Endometrial microvascular endothelial cells (primary cell): ENCODE data around the gene CTBP1. TPM values are rescaled to one million over a fixed set of nuclear protein-coding genes. Genes with fewer than 3 reads are reported as not detected.

Source experiments
- in situ Hi-C: cut with HindIII; loops from 2 replicates; pipeline ENCODE4 v1.10.0; 2017; ENCODE audit warnings: low sequenced_read_pairs, low pct_unique_long_range_greater_than_20kb; ENCODE audit errors: inconsistent ontology term
- total RNA-seq: library from RNA; depleted of rRNA; stranded (reverse); fragments of >200 nt; gene quantifications from one replicate; pipeline ENCODE4 v1.2.3, GENCODE V29; 2015; ENCODE audit errors: inconsistent ontology term

CTBP1 gene
- total RNA-seq, 1 donor from 2014 or later, result 237 TPM

- in situ Hi-C loops, result loop anchor here (25.0 kb wide), 1 partner anchor 386 kb away; no protein-coding TSS in a partner anchor
These were observed 75.8 kb downstream of the CTBP1 start for GRCh38 chr4:1172971-1173757.

GRCh38 chr4:1172228-1172851 is 76.6 kb downstream of the CTBP1 start, which contains the start of gene SPON2:
Gene SPON2, minus strand, starts transcription at chr4:1172583.
- in situ Hi-C loops, result loop anchor here (25.0 kb wide), 1 partner anchor 385 kb away; no protein-coding TSS in a partner anchor

- in situ Hi-C loops, result loop anchor here (25.0 kb wide), 1 partner anchor 384 kb away; no protein-coding TSS in a partner anchor
These were observed 77.4 kb downstream of the CTBP1 start for GRCh38 chr4:1171311-1172227.

- in situ Hi-C loops, result loop anchor here (25.0 kb wide), 1 partner anchor 384 kb away; no protein-coding TSS in a partner anchor
These were observed 78.0 kb downstream of the CTBP1 start for GRCh38 chr4:1170976-1171310.

- in situ Hi-C loops, result loop anchor here (25.0 kb wide), 1 partner anchor 383 kb away; no protein-coding TSS in a partner anchor
These were observed 78.6 kb downstream of the CTBP1 start for GRCh38 chr4:1170156-1170975.

GRCh38 chr4:1169691-1170096 is 79.2 kb downstream of the CTBP1 start:
- in situ Hi-C loops, result loop anchor here (25.0 kb wide), 1 partner anchor 382 kb away; no protein-coding TSS in a partner anchor

GRCh38 chr4:1169171-1169671 is 79.7 kb downstream of the CTBP1 start:
- in situ Hi-C loops, result loop anchor here (25.0 kb wide), 1 partner anchor 382 kb away; no protein-coding TSS in a partner anchor

GRCh38 chr4:1168191-1169101 is 80.5 kb downstream of the CTBP1 start:
- in situ Hi-C loops, result loop anchor here (25.0 kb wide), 1 partner anchor 381 kb away; no protein-coding TSS in a partner anchor

- in situ Hi-C loops, result loop anchor here (25.0 kb wide), 1 partner anchor 380 kb away; no protein-coding TSS in a partner anchor
These were observed 81.5 kb downstream of the CTBP1 start for GRCh38 chr4:1167244-1167949.

- in situ Hi-C loops, result loop anchor here (25.0 kb wide), 1 partner anchor 379 kb away; no protein-coding TSS in a partner anchor
These were observed 82.3 kb downstream of the CTBP1 start for GRCh38 chr4:1166509-1167243.

- in situ Hi-C loops, result loop anchor here (25.0 kb wide), 1 partner anchor 378 kb away; no protein-coding TSS in a partner anchor
These were observed 83.9 kb downstream of the CTBP1 start for GRCh38 chr4:1164956-1165545.

GRCh38 chr4:1164444-1164843 is 84.5 kb downstream of the CTBP1 start:
- in situ Hi-C loops, result loop anchor here (25.0 kb wide), 1 partner anchor 377 kb away; no protein-coding TSS in a partner anchor

- in situ Hi-C loops, result loop anchor here (25.0 kb wide), 1 partner anchor 377 kb away; no protein-coding TSS in a partner anchor
These were observed 84.9 kb downstream of the CTBP1 start for GRCh38 chr4:1164040-1164439.
